NCI-H2081 (cell line): ENCODE data around the gene CSF3.

Experiments
- DNase-seq, 2 experiments: peaks; one replicate each; lab custom pipeline; 2025; lab: John Stamatoyannopoulos, UW

Gene CSF3

GRCh38 chr17:40061609-40062038 lies 46.4 kb downstream of the CSF3 start:
- DNase-seq = no peak

GRCh38 chr17:40062329-40063186 lies 47.3 kb downstream of the CSF3 start, which contains the start of gene THRA:
Gene THRA, plus strand, starts transcription at chr17:40062965. Its CDS starts 11,524 bp downstream, at chr17:40074489.
- peak; percentile 70 to 71 for DNase-seq

- no peak for DNase-seq
Observed at GRCh38 chr17:40063187-40063771, 48.0 kb downstream of the CSF3 start.

GRCh38 chr17:40063901-40064531 lies 48.8 kb downstream of the CSF3 start:
- DNase-seq = no peak

- no peak for DNase-seq
Observed at GRCh38 chr17:40064971-40065768, 49.9 kb downstream of the CSF3 start.

GRCh38 chr17:40065769-40066510 lies 50.7 kb downstream of the CSF3 start:
- DNase-seq = no peak
